HEK293 (cell line): ENCODE measurements around the gene STX10.

Experiments used
- CTCF ChIA-PET: fragments of 350-600 bp; formaldehyde crosslinking; extraction: SDS; loops from one replicate; lab custom pipeline; 2021; ENCODE audit warnings: antibody characterized with exemption; lab: Yijun Ruan, JAX
- POLR2A ChIA-PET: fragments of 300-600 bp; formaldehyde crosslinking; extraction: SDS; loops from one replicate; lab custom pipeline; 2020; ENCODE audit warnings: antibody characterized with exemption, inconsistent platforms; lab: Yijun Ruan, JAX
- H3K27ac ChIP-seq: fragments of 200-500 bp; sonication (Bioruptor generic); 2 replicates; pipeline ENCODE4 v1.5.1; 2014; ENCODE audit warnings: low read depth, low read length, control low read depth, inconsistent platforms; ENCODE audit errors: extremely low read depth
- H3K36me3 ChIP-seq, 2 experiments: fragments of 200-500 bp in 1 of 2; sonication (Bioruptor generic) in 1 of 2; 1 replicate in 1 of 2; 2 replicates in 1 of 2; pipeline ENCODE4 v1.5.1; 2014 to 2017; ENCODE audit warnings: inconsistent platforms in 2 of 2, low read length in 2 of 2; ENCODE audit not compliant: control insufficient read depth in 2 of 2, insufficient read depth in 1 of 2
- H3K4me1 ChIP-seq: fragments of 200-500 bp; sonication (Bioruptor generic); 2 replicates; pipeline ENCODE4 v1.5.1; 2014; ENCODE audit warnings: mild to moderate bottlenecking, low read length, inconsistent platforms; ENCODE audit not compliant: control insufficient read depth, insufficient read depth
- H3K4me3 ChIP-seq: 2 replicates; pipeline ENCODE4 v1.5.1; 2011; ENCODE audit warnings: low read depth, mild to moderate bottlenecking, control low read depth, low read length, moderate library complexity
- H3K9me3 ChIP-seq: fragments of 200-500 bp; sonication (Bioruptor generic); 2 replicates; pipeline ENCODE4 v1.5.1; 2014; ENCODE audit warnings: low read depth, low read length, inconsistent platforms; ENCODE audit not compliant: control insufficient read depth, insufficient read depth
- BCL11A ChIP-seq: fragments of 450-650 bp; formaldehyde crosslinking; IDR thresholded peaks from 2 replicates; pipeline ENCODE4 v1.5.1; 2016; ENCODE audit warnings: low read depth, missing biosample characterization, missing genetic modification characterization
- EGR2 ChIP-seq: fragments of 450-650 bp; formaldehyde crosslinking; IDR thresholded peaks from 2 replicates; pipeline ENCODE4 v1.5.1; 2016; ENCODE audit warnings: low read depth, missing biosample characterization, missing genetic modification characterization
- GLI4 ChIP-seq: fragments of 450-650 bp; formaldehyde crosslinking; IDR thresholded peaks from 2 replicates; pipeline ENCODE4 v1.5.1; 2016; ENCODE audit warnings: missing biosample characterization, missing genetic modification characterization
- MZF1 ChIP-seq: fragments of 450-650 bp; formaldehyde crosslinking; IDR thresholded peaks from 2 replicates; pipeline ENCODE4 v1.5.1; 2017; ENCODE audit warnings: missing biosample characterization, missing genetic modification characterization, borderline replicate concordance
- OSR2 ChIP-seq: fragments of 450-650 bp; formaldehyde crosslinking; IDR thresholded peaks from 2 replicates; pipeline ENCODE4 v1.5.1; 2016; ENCODE audit warnings: missing biosample characterization, missing genetic modification characterization
- SETDB1 ChIP-seq: IDR thresholded peaks from one replicate; pipeline ENCODE4 v1.6.1; 2017; ENCODE audit warnings: mild to moderate bottlenecking, low read length, moderate library complexity, mixed read lengths; ENCODE audit not compliant: insufficient read length
- SP3 ChIP-seq: fragments of 450-650 bp; formaldehyde crosslinking; IDR thresholded peaks from 2 replicates; pipeline ENCODE4 v1.5.1; 2016; ENCODE audit warnings: missing biosample characterization, missing genetic modification characterization
- WT1 ChIP-seq: fragments of 450-650 bp; formaldehyde crosslinking; IDR thresholded peaks from 2 replicates; pipeline ENCODE4 v1.5.1; 2016; ENCODE audit warnings: missing biosample characterization, missing genetic modification characterization
- ZBTB44 ChIP-seq: fragments of 450-650 bp; IDR thresholded peaks from 2 replicates; pipeline ENCODE4 v1.5.1; 2018; ENCODE audit warnings: missing biosample characterization, mild to moderate bottlenecking, missing genetic modification characterization
- ZBTB6 ChIP-seq: fragments of 450-650 bp; formaldehyde crosslinking; IDR thresholded peaks from 2 replicates; pipeline ENCODE4 v1.5.1; 2017; ENCODE audit warnings: missing biosample characterization, missing genetic modification characterization
- ZFP41 ChIP-seq: fragments of 450-650 bp; formaldehyde crosslinking; IDR thresholded peaks from 2 replicates; pipeline ENCODE4 v1.5.1; 2016; ENCODE audit warnings: missing biosample characterization, missing genetic modification characterization, borderline replicate concordance
- ZNF132 ChIP-seq: fragments of 450-650 bp; formaldehyde crosslinking; IDR thresholded peaks from 2 replicates; pipeline ENCODE4 v1.5.1; 2017; ENCODE audit warnings: missing biosample characterization, missing genetic modification characterization, borderline replicate concordance
- ZNF146 ChIP-seq: fragments of 450-650 bp; formaldehyde crosslinking; IDR thresholded peaks from 2 replicates; pipeline ENCODE4 v1.5.1; 2016; ENCODE audit warnings: missing biosample characterization, missing genetic modification characterization
- ZNF184 ChIP-seq: fragments of 450-650 bp; IDR thresholded peaks from 2 replicates; pipeline ENCODE4 v1.5.1; 2018; ENCODE audit warnings: missing biosample characterization, mild to moderate bottlenecking, missing genetic modification characterization
- ZNF274 ChIP-seq, 2 experiments: fragments of 200-500 bp in 1 of 2; fragments of 450-650 bp in 1 of 2; sonication (Bioruptor generic) in 1 of 2; formaldehyde crosslinking in 1 of 2; IDR thresholded peaks; 2 replicates each; pipeline versions ENCODE4 v1.5.1 to v1.6.1; 2014 to 2016; ENCODE audit warnings: borderline replicate concordance in 1 of 2, inconsistent platforms in 1 of 2, low read length in 1 of 2, missing biosample characterization in 1 of 2, missing genetic modification characterization in 1 of 2
- ZNF37A ChIP-seq: fragments of 450-650 bp; IDR thresholded peaks from 2 replicates; pipeline ENCODE4 v1.5.1; 2018; ENCODE audit warnings: missing biosample characterization, missing genetic modification characterization
- ZNF391 ChIP-seq: fragments of 450-650 bp; formaldehyde crosslinking; IDR thresholded peaks from 2 replicates; pipeline ENCODE4 v1.5.1; 2016; ENCODE audit warnings: low read depth, missing biosample characterization, missing genetic modification characterization, borderline replicate concordance
- ZNF449 ChIP-seq: fragments of 450-650 bp; formaldehyde crosslinking; IDR thresholded peaks from 2 replicates; pipeline ENCODE4 v1.5.1; 2017; ENCODE audit warnings: missing biosample characterization, mild to moderate bottlenecking, missing genetic modification characterization, moderate library complexity
- ZNF555 ChIP-seq: fragments of 450-650 bp; formaldehyde crosslinking; conservative IDR thresholded peaks from 2 replicates; pipeline ENCODE4 v1.5.1; 2017; ENCODE audit warnings: missing biosample characterization, mild to moderate bottlenecking, missing genetic modification characterization, inconsistent platforms
- ZNF654 ChIP-seq: fragments of 450-650 bp; formaldehyde crosslinking; IDR thresholded peaks from 2 replicates; pipeline ENCODE4 v1.5.1; 2016; ENCODE audit warnings: low read depth, missing biosample characterization, missing genetic modification characterization

Gene STX10

GRCh38 chr19:13116282-13117175 is 33.6 kb downstream of the STX10 start, which contains the start of gene TRMT1 (continued):
- TF ChIP-seq ZNF132 (tag by site-specific recombination): no peak
- TF ChIP-seq MZF1 (tag by site-specific recombination): peak; percentile 97; the same call in 1 of the 2 replicates
- peak; percentile 45; the same call in 1 of the 2 replicates for TF ChIP-seq ZNF184
- no peak for TF ChIP-seq GLI4 (tag by site-specific recombination)
- TF ChIP-seq OSR2 (tag by site-specific recombination): no peak
- TF ChIP-seq ZFP41: no peak
- TF ChIP-seq ZNF555 (tag by site-specific recombination): no peak

- Histone ChIP-seq H3K9me3 (no peaks in the 10 kb centered on the region), H3K27ac (peak overlapping the region; percentile 56; the same call in 1 of the 2 replicates), H3K4me1 (peaks cover 7% of the 10 kb centered on the region), H3K36me3 (peaks cover 14 to 41% of the 10 kb centered on the region in 2 experiments; a peak in 2 of 3 replicates), H3K4me3 (peak overlapping the region; percentile 81)
- POLR2A ChIA-PET: interaction anchor here (0.5 kb wide), 1 partner anchor 89 kb away, joined by 3 read pairs; no protein-coding TSS in a partner anchor
- TF ChIP-seq ZNF449 (no peak), ZNF37A (tag by site-specific recombination) (no peak), EGR2 (tag by site-specific recombination) (peak; percentile 28; the same call in 1 of the 2 replicates)
- CTCF ChIA-PET: interaction anchor here (1.0 to 1.5 kb wide), 4 partner anchors 21 to 97 kb away, joined by 3 to 6 read pairs (median 3); partner anchors contain the start of gene IER2
Measured at GRCh38 chr19:13115936-13116281, 34.3 kb downstream of the STX10 start.

GRCh38 chr19:13112555-13112954 is 37.6 kb downstream of the STX10 start:
- no peaks in the 10 kb centered on the region for H3K9me3 ChIP-seq
- H3K4me1 ChIP-seq: no peaks in the 10 kb centered on the region
- ChIA-PET POLR2A (no interaction called here), CTCF (interaction anchor here (0.9 kb wide), 1 partner anchor 13 kb away, joined by 3 read pairs; no protein-coding TSS in a partner anchor)
- TF ChIP-seq ZNF654: no peak
- TF ChIP-seq WT1: no peak
- no peak for TF ChIP-seq ZNF274 (IDR thresholded peaks at IDR 0.05; ENCODE audit: low read length)
- TF ChIP-seq ZNF274 (tag by site-specific recombination; IDR thresholded peaks at IDR 0.05; ENCODE audit: borderline replicate concordance): no peak
- no peak for TF ChIP-seq ZBTB6
- no peak for TF ChIP-seq SP3
- TF ChIP-seq ZNF146 (tag by site-specific recombination): no peak
- TF ChIP-seq SETDB1: no peak
- no peak for TF ChIP-seq BCL11A (tag by site-specific recombination)
- TF ChIP-seq ZNF391: no peak
- no peak for TF ChIP-seq ZBTB44 (tag by site-specific recombination)
- H3K36me3 ChIP-seq: peaks cover 14 to 48% of the 10 kb centered on the region in 2 experiments; a peak in 2 of 3 replicates
- no peak overlapping the region for H3K27ac ChIP-seq
- H3K4me3 ChIP-seq: no peak overlapping the region
